Measurements from ENCODE around the gene ERAL1. TPM values are rescaled to one million over a fixed set of nuclear protein-coding genes. Genes with fewer than 3 reads are reported as not detected.
"Not testable (repeated sequence)": the region's sequence is repeated elsewhere in the genome, so short reads cannot be mapped to it uniquely, and the experiment has no call there.

ERAL1 gene
- 55.5 TPM for polyA plus RNA-seq (2013, experiment 1 of 2; ENCODE audit: insufficient read length)
- polyA plus RNA-seq (2013, experiment 2 of 2; ENCODE audit: insufficient read length): 37.2 TPM

GRCh38 chr17:28854457-28855335, at the start of gene ERAL1:
TSS of gene ERAL1 (plus strand) at chr17:28855016. CDS start at chr17:28855035, 19 bp downstream.
- peak; percentile 89 for DNase-seq

GRCh38 chr17:28807925-28808634, 46.7 kb upstream of the ERAL1 start:
- DNase-seq: peak; percentile 86

- no peak for DNase-seq
Measured at GRCh38 chr17:28810437-28810836, 44.4 kb upstream of the ERAL1 start.

- DNase-seq: peak; percentile 2
Measured at GRCh38 chr17:28811651-28812090, 43.1 kb upstream of the ERAL1 start.

GRCh38 chr17:28812091-28812747, 42.6 kb upstream of the ERAL1 start:
- DNase-seq: peak; percentile 98

GRCh38 chr17:28812748-28813377, 42.0 kb upstream of the ERAL1 start:
- peak; percentile 51 for DNase-seq

- DNase-seq: no peak
Measured at GRCh38 chr17:28816540-28816939, 38.3 kb upstream of the ERAL1 start.

- no peak for DNase-seq
Measured at GRCh38 chr17:28818819-28819221, 36.0 kb upstream of the ERAL1 start.

- no peak for DNase-seq
Measured at GRCh38 chr17:28819582-28819981, 35.2 kb upstream of the ERAL1 start.

- no peak for DNase-seq
Measured at GRCh38 chr17:28827672-28828071, 27.1 kb upstream of the ERAL1 start.

- DNase-seq: peak; percentile 77
Measured at GRCh38 chr17:28828294-28829040, 26.3 kb upstream of the ERAL1 start.

GRCh38 chr17:28834420-28834819, 20.4 kb upstream of the ERAL1 start:
- DNase-seq: no peak

GRCh38 chr17:28836541-28836940, 18.3 kb upstream of the ERAL1 start:
- not testable (repeated sequence) for DNase-seq

- peak; percentile 30 for DNase-seq
Measured at GRCh38 chr17:28839221-28839620, 15.6 kb upstream of the ERAL1 start.

- no peak for DNase-seq
Measured at GRCh38 chr17:28841901-28842281, 12.9 kb upstream of the ERAL1 start.

GRCh38 chr17:28842282-28843012, 12.4 kb upstream of the ERAL1 start, which contains the start of gene FAM222B:
TSS of gene FAM222B (minus strand) at chr17:28842790. CDS start at chr17:28766667, 76,123 bp downstream.
- peak; percentile 86 for DNase-seq

- no peak for DNase-seq
Measured at GRCh38 chr17:28843816-28844148, 11.0 kb upstream of the ERAL1 start.

- no peak for DNase-seq
Measured at GRCh38 chr17:28846231-28846630, 8.6 kb upstream of the ERAL1 start.

- DNase-seq: not testable (repeated sequence)
Measured at GRCh38 chr17:28846699-28847098, 8.1 kb upstream of the ERAL1 start.

GRCh38 chr17:28848667-28849066, 6.1 kb upstream of the ERAL1 start:
- DNase-seq: not testable (repeated sequence)

- no peak for DNase-seq
Measured at GRCh38 chr17:28849281-28849680, 5.5 kb upstream of the ERAL1 start.
